ENCODE measurements around the gene DNAJC12. TPM values are rescaled to one million over a fixed set of nuclear protein-coding genes. Genes with fewer than 3 reads are reported as not detected.

DNAJC12 gene
- total and polyA plus RNA-seq, 7 donors = 2.1 to 20.4 (median 7.8) TPM

DNA sequence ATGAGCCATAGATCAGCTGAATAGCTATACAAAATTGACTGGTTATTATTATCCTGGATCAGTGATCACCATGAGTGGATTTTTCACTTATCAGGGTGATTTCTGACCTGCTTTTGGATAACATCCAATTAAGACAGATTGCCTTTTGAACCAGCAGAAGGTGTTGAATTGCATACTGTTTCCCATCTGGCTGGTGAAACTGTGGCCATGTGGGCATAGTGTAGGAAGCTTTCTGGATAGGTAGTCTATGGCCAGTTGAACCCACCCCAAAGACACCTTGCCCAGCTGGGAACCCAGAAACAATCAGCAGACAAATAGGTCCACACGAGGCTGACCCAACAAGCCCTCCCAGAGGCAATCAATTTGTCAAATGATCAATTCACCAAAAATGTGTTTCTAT lies 29.3 kb downstream of the DNAJC12 start:
- Histone ChIP-seq H3K36me3 (ENCODE audit: insufficient read depth in 1 of 2, low read depth in 1 of 2) (peaks cover 0 to 11% of the 10 kb centered on the region in 2 donors), H3K4me1 (no peaks in the 10 kb centered on the region), H3K4me3 (no peak overlapping the region), H3K27me3 (ENCODE audit: insufficient read depth in 3 of 3, low read length in 2 of 3) (no peaks in the 10 kb centered on the region), H3K9me3 (no peaks in the 10 kb centered on the region), H3K27ac (no peak overlapping the region)
- TF ChIP-seq, protein P1, sequence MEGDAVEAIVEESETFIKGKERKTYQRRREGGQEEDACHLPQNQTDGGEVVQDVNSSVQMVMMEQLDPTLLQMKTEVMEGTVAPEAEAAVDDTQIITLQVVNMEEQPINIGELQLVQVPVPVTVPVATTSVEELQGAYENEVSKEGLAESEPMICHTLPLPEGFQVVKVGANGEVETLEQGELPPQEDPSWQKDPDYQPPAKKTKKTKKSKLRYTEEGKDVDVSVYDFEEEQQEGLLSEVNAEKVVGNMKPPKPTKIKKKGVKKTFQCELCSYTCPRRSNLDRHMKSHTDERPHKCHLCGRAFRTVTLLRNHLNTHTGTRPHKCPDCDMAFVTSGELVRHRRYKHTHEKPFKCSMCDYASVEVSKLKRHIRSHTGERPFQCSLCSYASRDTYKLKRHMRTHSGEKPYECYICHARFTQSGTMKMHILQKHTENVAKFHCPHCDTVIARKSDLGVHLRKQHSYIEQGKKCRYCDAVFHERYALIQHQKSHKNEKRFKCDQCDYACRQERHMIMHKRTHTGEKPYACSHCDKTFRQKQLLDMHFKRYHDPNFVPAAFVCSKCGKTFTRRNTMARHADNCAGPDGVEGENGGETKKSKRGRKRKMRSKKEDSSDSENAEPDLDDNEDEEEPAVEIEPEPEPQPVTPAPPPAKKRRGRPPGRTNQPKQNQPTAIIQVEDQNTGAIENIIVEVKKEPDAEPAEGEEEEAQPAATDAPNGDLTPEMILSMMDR (IDR thresholded peaks at IDR 0.05) = no peak
- intact Hi-C loops (cut with DNase I) = no loop called here
- WGBS, 3 donors = 55 to 70% (median 59%) methylated on average over 1 of the region's 1 CpG
- no peak for ATAC-seq
- no peak for DNase-seq

DNA sequence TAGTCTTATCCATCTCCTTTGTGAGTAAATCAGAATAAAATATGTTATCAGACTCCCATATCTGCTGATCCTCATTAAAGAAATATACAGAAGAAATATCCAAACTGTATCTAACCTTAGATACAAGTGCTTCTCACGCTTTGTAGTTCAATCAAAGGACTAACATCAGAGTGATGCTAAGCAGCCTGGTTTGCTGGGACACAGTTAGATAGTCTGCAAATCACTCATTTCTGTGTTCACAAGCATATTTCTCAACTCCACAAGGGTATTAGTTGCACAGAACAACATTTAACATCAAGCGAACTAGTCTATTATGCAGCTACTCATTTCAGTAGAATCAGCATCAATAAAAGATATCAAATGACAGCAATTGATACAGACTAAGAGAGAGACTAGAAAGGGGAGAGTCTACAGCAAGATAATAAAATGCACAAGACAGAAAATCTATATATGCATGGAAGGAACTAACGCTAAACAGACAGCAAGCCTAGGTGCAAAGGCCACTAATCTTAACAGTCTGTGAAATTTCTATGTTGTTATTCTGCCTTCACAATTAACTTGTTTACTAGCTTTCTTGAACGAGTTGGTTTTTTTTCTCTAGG lies 30.0 kb downstream of the DNAJC12 start:
- ATAC-seq (no peak), DNase-seq (no peak)
- peaks cover 0 to 11% of the 10 kb centered on the region in 2 donors for H3K36me3 ChIP-seq (ENCODE audit: insufficient read depth in 1 of 2, low read depth in 1 of 2)
- TF ChIP-seq, protein P1 (IDR thresholded peaks at IDR 0.05) = no peak
- H3K27me3 ChIP-seq (ENCODE audit: insufficient read depth in 3 of 3, low read length in 2 of 3) = no peaks in the 10 kb centered on the region
- no peaks in the 10 kb centered on the region for H3K4me1 ChIP-seq
- 59 to 64% (median 61%) methylated on average over 4 of the region's 4 CpGs for WGBS, 3 donors
- no peaks in the 10 kb centered on the region for H3K9me3 ChIP-seq
- H3K4me3 ChIP-seq = no peak overlapping the region
- H3K27ac ChIP-seq = no peak overlapping the region
- intact Hi-C loops (cut with DNase I) = no loop called here

DNA sequence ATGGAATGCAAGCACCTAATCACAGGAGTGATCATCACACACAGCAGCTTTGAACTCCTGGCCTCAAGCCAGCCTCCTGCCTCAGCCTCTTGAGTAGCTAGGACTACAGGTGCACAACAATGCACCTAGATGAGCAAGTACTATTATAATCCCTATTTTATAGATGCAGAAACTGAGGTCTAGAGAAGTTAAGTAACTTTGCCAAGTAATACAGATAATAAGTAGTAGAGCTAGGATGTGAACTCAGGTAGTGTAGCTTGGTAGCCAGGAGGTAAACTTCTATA lies 33.7 kb downstream of the DNAJC12 start:
- intact Hi-C loops (cut with DNase I) = no loop called here
- no peaks in the 10 kb centered on the region for H3K36me3 ChIP-seq (ENCODE audit: insufficient read depth in 1 of 2, low read depth in 1 of 2)

DNA sequence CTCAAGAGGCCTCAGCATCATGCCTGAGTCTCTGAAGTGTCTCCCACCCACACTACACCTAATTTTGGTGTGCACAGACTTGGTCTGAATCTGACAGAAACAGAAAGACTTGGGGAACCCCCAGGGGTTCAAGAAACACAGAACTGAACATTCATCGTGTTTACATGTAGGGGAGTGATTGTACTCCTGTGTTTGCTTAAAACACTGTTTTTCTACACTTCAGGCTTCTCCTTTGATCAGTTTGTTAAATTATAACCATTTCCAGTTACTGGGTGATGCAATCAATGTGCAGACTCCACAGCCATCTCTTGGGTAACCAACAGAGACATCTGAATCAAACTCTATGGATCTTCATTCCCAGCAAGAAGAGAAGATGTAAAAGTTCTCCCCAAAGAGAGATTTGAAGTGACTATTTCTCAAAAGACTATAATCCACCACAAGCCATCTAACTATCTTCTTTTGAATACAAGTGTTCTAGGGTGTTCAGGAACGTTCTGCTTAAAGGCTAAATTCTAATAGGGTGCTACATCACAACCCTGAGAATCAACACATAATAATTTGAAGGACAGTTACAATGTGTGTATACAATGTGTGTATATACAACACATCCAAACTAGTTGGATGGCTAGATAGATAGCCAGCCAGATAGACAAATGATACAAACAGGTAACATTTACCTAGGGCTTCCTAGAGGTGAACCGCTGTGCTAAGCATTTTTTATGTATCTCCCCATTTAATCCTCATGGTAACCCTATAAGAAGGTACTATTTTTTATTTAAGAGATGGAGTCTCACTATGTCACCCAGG lies 34.2 kb downstream of the DNAJC12 start:
- TF ChIP-seq, protein P1 (IDR thresholded peaks at IDR 0.05) = no peak
- H3K4me1 ChIP-seq = no peaks in the 10 kb centered on the region
- H3K9me3 ChIP-seq = no peaks in the 10 kb centered on the region
- H3K4me3 ChIP-seq = no peak overlapping the region
- WGBS, 3 donors = 83 to 86% (median 84%) methylated on average over 3 of the region's 3 CpGs
- H3K27me3 ChIP-seq (ENCODE audit: insufficient read depth in 3 of 3, low read length in 2 of 3) = no peaks in the 10 kb centered on the region
- no peaks in the 10 kb centered on the region for H3K36me3 ChIP-seq (ENCODE audit: insufficient read depth in 1 of 2, low read depth in 1 of 2)
- ATAC-seq (no peak), DNase-seq (no peak)
- intact Hi-C loops (cut with DNase I) = no loop called here
- no peak overlapping the region for H3K27ac ChIP-seq

More for the DNA sequence above, 33.7 kb downstream of the DNAJC12 start:
- Histone ChIP-seq H3K4me1 (no peaks in the 10 kb centered on the region), H3K9me3 (no peaks in the 10 kb centered on the region), H3K27ac (no peak overlapping the region), H3K27me3 (ENCODE audit: insufficient read depth in 3 of 3, low read length in 2 of 3) (no peaks in the 10 kb centered on the region), H3K4me3 (no peak overlapping the region)
- no peak for DNase-seq
- TF ChIP-seq, protein P1 (IDR thresholded peaks at IDR 0.05) = no peak
- ATAC-seq = no peak
